Right lobe of liver (tissue), 6 donors: ENCODE measurements around the gene SYT1. TPM values are rescaled to one million over a fixed set of nuclear protein-coding genes. Genes with fewer than 3 reads are reported as not detected.

ENCODE experiments used
- ATAC-seq, 4 donors: fragments of 200-7000 bp; cut with Tn5 transposase; one replicate each; pipeline ENCODE4 v1.9.1; 2020; ENCODE audit warnings: mild to moderate bottlenecking in 4 of 4, moderate library complexity in 4 of 4
- DNase-seq, 3 donors: peaks; one replicate each; pipeline ENCODE4 v3.0.0-alpha.2; 2020
- H3K27ac ChIP-seq, 3 donors: fragments of 200-600 bp; one replicate each; pipeline ENCODE4 v1.8.0; 2022
- H3K27me3 ChIP-seq, 2 donors: fragments of 200-600 bp; one replicate each; pipeline ENCODE4 v1.8.0; 2022
- H3K36me3 ChIP-seq, 4 donors: fragments of 200-600 bp; sonication (generic) in 1 of 4; one replicate each; pipeline versions ENCODE4 v1.5.1 to v1.8.0; 2017 to 2022; ENCODE audit warnings: control low read depth in 1 of 4
- H3K4me1 ChIP-seq, 4 donors: fragments of 200-600 bp; sonication (generic) in 1 of 4; one replicate each; pipeline versions ENCODE4 v1.5.1 to v1.8.0; 2017 to 2022; ENCODE audit warnings: control low read depth in 1 of 4
- H3K4me3 ChIP-seq, 3 donors: fragments of 200-600 bp; one replicate each; pipeline ENCODE4 v1.8.0; 2022
- H3K9me3 ChIP-seq, 4 donors: fragments of 200-600 bp; sonication (generic) in 1 of 4; one replicate each; pipeline versions ENCODE4 v1.5.1 to v1.8.0; 2017 to 2022; ENCODE audit warnings: control low read depth in 1 of 4
- CTCF ChIP-seq, 4 donors: fragments of 200-600 bp in 3 of 4; fragments of 450-650 bp in 1 of 4; IDR thresholded peaks; one replicate each; pipeline versions ENCODE4 v1.5.1 to v1.8.0; 2016 to 2022; ENCODE audit warnings: antibody characterized with exemption in 4 of 4, mild to moderate bottlenecking in 2 of 4
- POLR2A ChIP-seq: fragments of 450-650 bp; IDR thresholded peaks from one replicate; pipeline ENCODE4 v1.6.1; 2017; ENCODE audit warnings: antibody characterized with exemption, mild to moderate bottlenecking
- WGBS: methylation state at CpG from one replicate; pipeline ENCODE4 v1.1.6; 2018; ENCODE audit warnings: low coverage, low lambda C conversion rate; ENCODE audit not compliant: insufficient coverage; ENCODE audit errors: missing lambda C conversion rate; 5-methylcytosine and 5-hydroxymethylcytosine counted together
- intact Hi-C, 2 donors: fragments of 100-400 bp; cut with DNase I; formaldehyde crosslinking; loops; one replicate each; pipeline versions ENCODE4 v1.11.2 to v1.14.1; 2022
- total RNA-seq, 6 experiments: library from RNA; depleted of rRNA in 2 of 6; stranded (reverse); fragments of >200 nt in 2 of 6; fragmentation: NEBNext Ultra II Directional in 3 of 6; extraction: Animal tissue kit (Norgen Biotek cat#: 25700) in 3 of 6; gene quantifications; one replicate each; pipeline versions ENCODE4 v1.1.0 to v1.2.4, GENCODE V29; 2016 to 2023
- donor health status: DM: no; HTN: yes; CAD: no.
- donor health status: DM: no; HTN: no; CAD: no.
- donor health status: DM: no; HTN: no; CAD: no.
- donor health status: DM: no; HTN: yes; CAD: no.
- donor health status: DM: no; HTN: yes; CAD: no.

Gene SYT1
- total RNA-seq, 6 experiments from 2014 or later = 0.35 to 1.9 (median 0.81) TPM

GRCh38 chr12:79371226-79371625 is 506.7 kb downstream of the SYT1 start:
- no peaks in the 10 kb centered on the region for H3K4me1 ChIP-seq
- 62% methylated on average over 2 of the region's 2 CpGs for WGBS
- DNase-seq = no peak

GRCh38 chr12:79373896-79374499 is 509.4 kb downstream of the SYT1 start:
- no peaks in the 10 kb centered on the region for H3K4me1 ChIP-seq
- intact Hi-C loops = no loop called here
- WGBS = 40% methylated on average over 5 of the region's 5 CpGs
- H3K27ac ChIP-seq = no peak overlapping the region
- ATAC-seq = no peak
- no peak overlapping the region for H3K4me3 ChIP-seq
- DNase-seq = no peak
- TF ChIP-seq CTCF (IDR thresholded peaks at IDR 0.05) = peak in 3 of 4 donors; percentile 15 to 31 (median 30)
- TF ChIP-seq POLR2A = no peak
- no peaks in the 10 kb centered on the region for H3K27me3 ChIP-seq
- no peaks in the 10 kb centered on the region for H3K36me3 ChIP-seq
- no peaks in the 10 kb centered on the region for H3K9me3 ChIP-seq

More at GRCh38 chr12:79371226-79371625, 506.7 kb downstream of the SYT1 start:
- no peak overlapping the region for H3K27ac ChIP-seq
- no peak for ATAC-seq
- no peaks in the 10 kb centered on the region for H3K27me3 ChIP-seq
- H3K4me3 ChIP-seq = no peak overlapping the region
- intact Hi-C loops = no loop called here
- no peaks in the 10 kb centered on the region for H3K36me3 ChIP-seq
- TF ChIP-seq CTCF (IDR thresholded peaks at IDR 0.05) (no peak), POLR2A (no peak)
- H3K9me3 ChIP-seq = no peaks in the 10 kb centered on the region

GRCh38 chr12:79374545-79374944 is 510.0 kb downstream of the SYT1 start:
- DNase-seq (no peak), ATAC-seq (no peak)
- TF ChIP-seq POLR2A = no peak
- TF ChIP-seq CTCF (IDR thresholded peaks at IDR 0.05) = no peak
- no peaks in the 10 kb centered on the region for H3K9me3 ChIP-seq
- H3K4me3 ChIP-seq = no peak overlapping the region
- H3K27ac ChIP-seq = no peak overlapping the region
- H3K4me1 ChIP-seq = no peaks in the 10 kb centered on the region
- H3K27me3 ChIP-seq = no peaks in the 10 kb centered on the region
- H3K36me3 ChIP-seq = no peaks in the 10 kb centered on the region
- 18% methylated on average over 1 of the region's 1 CpG for WGBS
- intact Hi-C loops = no loop called here

- Histone ChIP-seq H3K4me3 (no peak overlapping the region), H3K27ac (no peak overlapping the region), H3K27me3 (no peaks in the 10 kb centered on the region), H3K4me1 (no peaks in the 10 kb centered on the region), H3K36me3 (no peaks in the 10 kb centered on the region), H3K9me3 (no peaks in the 10 kb centered on the region)
- 64% methylated on average over 5 of the region's 6 CpGs for WGBS
- no peak for ATAC-seq
- no peak for DNase-seq
- TF ChIP-seq POLR2A = no peak
- no peak for TF ChIP-seq CTCF (IDR thresholded peaks at IDR 0.05)
- intact Hi-C loops = no loop called here
These were observed 510.5 kb downstream of the SYT1 start for GRCh38 chr12:79375050-79375449.
